ENCODE results near the gene TMPRSS9. TPM values are rescaled to one million over a fixed set of nuclear protein-coding genes. Genes with fewer than 3 reads are reported as not detected.

The TMPRSS9 gene
- total RNA-seq, 1 experiment from 2014 or later: 0.45 TPM

- no peak for DNase-seq (ENCODE audit: low spot score)
These were observed 61.7 kb downstream of the TMPRSS9 start for GRCh38 chr19:2421581-2422306.

- no peak for DNase-seq (ENCODE audit: low spot score)
These were observed 63.2 kb downstream of the TMPRSS9 start for GRCh38 chr19:2423071-2423914.

GRCh38 chr19:2423915-2424685 is 64.0 kb downstream of the TMPRSS9 start:
- DNase-seq (ENCODE audit: low spot score): no peak

- DNase-seq (ENCODE audit: low spot score): no peak
These were observed 64.9 kb downstream of the TMPRSS9 start for GRCh38 chr19:2424686-2425621.

GRCh38 chr19:2425622-2426581 is 65.8 kb downstream of the TMPRSS9 start:
- no peak for DNase-seq (ENCODE audit: low spot score)

GRCh38 chr19:2426611-2427428 is 66.8 kb downstream of the TMPRSS9 start:
- no peak for DNase-seq (ENCODE audit: low spot score)

GRCh38 chr19:2427429-2428320 is 67.6 kb downstream of the TMPRSS9 start, which contains the start of gene TIMM13:
Gene TIMM13, minus strand, starts transcription at chr19:2427586. Its CDS starts 53 bp downstream, at chr19:2427533.
- peak; percentile 93 for DNase-seq (ENCODE audit: low spot score)

GRCh38 chr19:2428321-2428690 is 68.2 kb downstream of the TMPRSS9 start:
- DNase-seq (ENCODE audit: low spot score): no peak

- no peak for DNase-seq (ENCODE audit: low spot score)
These were observed 69.0 kb downstream of the TMPRSS9 start for GRCh38 chr19:2428756-2429711.

- DNase-seq (ENCODE audit: low spot score): no peak
These were observed 70.0 kb downstream of the TMPRSS9 start for GRCh38 chr19:2429917-2430535.

GRCh38 chr19:2431318-2432055 is 71.4 kb downstream of the TMPRSS9 start:
- no peak for DNase-seq (ENCODE audit: low spot score)

- DNase-seq (ENCODE audit: low spot score): no peak
These were observed 72.2 kb downstream of the TMPRSS9 start for GRCh38 chr19:2432131-2432848.

- DNase-seq (ENCODE audit: low spot score): no peak
These were observed 73.8 kb downstream of the TMPRSS9 start for GRCh38 chr19:2433854-2434253.

GRCh38 chr19:2434267-2434666 is 74.2 kb downstream of the TMPRSS9 start:
- no peak for DNase-seq (ENCODE audit: low spot score)

GRCh38 chr19:2434721-2435265 is 74.7 kb downstream of the TMPRSS9 start:
- no peak for DNase-seq (ENCODE audit: low spot score)
